ENCODE measurements around the gene TMEM191C.
"Not testable (repeated sequence)": the region's sequence is repeated elsewhere in the genome, so short reads cannot be mapped to it uniquely, and the experiment has no call there.

The TMEM191C gene

DNA sequence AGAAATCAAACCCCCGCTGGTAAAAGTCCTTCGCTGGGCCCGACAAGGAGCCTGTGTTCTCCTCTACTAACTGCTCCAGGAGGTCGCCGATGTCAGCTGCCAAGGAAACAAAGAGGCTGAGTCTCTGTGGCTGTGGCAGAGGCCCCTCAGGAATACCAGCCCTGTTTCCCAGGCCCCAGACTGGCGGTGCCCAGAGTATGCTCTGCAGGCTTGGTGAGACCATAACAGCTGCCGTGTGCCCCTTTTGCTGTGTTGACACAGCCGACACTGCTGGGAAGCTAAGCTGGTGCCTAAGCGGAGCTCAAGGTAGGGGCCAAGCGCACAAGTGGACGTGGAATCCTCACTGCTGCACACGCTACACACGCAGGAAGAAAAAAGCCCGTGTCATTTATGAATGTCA lies 16.9 kb downstream of the TMEM191C start:
- DNase-seq (ENCODE audit: low read depth in 1 of 2, low spot score in 1 of 2); H3K27ac ChIP-seq (replicated peaks); H3K4me3 ChIP-seq (replicated peaks; ENCODE audit: insufficient read depth, low read length); H3K27me3 ChIP-seq (ENCODE audit: insufficient read depth, poor library complexity, severe bottlenecking): not testable (repeated sequence)

DNA sequence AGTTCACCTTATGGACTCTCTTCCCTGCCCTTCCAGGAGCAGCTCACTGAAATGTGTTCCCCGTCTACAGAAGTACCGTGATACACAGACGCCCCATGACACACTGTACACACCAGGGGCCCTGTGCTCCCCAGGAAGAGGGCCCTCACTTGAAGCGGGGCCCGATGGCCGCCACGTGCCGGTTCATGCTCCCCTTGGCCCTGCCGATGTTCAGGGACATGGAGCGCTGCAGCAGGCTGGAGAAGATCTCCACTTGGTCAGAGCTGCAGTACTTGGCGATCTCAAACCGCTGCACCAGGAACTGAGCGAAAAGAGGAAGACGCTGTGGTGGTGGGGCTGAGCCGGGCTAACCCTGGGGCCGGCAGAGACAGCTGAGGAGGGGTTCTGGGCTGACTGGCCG lies 20.5 kb downstream of the TMEM191C start:
- DNase-seq (ENCODE audit: low read depth in 1 of 2, low spot score in 1 of 2): peak in 1 of 2 experiments; percentile 15
- not testable (repeated sequence) for H3K27ac ChIP-seq (replicated peaks); H3K27me3 ChIP-seq (ENCODE audit: insufficient read depth, poor library complexity, severe bottlenecking); H3K4me3 ChIP-seq (replicated peaks; ENCODE audit: insufficient read depth, low read length)

DNA sequence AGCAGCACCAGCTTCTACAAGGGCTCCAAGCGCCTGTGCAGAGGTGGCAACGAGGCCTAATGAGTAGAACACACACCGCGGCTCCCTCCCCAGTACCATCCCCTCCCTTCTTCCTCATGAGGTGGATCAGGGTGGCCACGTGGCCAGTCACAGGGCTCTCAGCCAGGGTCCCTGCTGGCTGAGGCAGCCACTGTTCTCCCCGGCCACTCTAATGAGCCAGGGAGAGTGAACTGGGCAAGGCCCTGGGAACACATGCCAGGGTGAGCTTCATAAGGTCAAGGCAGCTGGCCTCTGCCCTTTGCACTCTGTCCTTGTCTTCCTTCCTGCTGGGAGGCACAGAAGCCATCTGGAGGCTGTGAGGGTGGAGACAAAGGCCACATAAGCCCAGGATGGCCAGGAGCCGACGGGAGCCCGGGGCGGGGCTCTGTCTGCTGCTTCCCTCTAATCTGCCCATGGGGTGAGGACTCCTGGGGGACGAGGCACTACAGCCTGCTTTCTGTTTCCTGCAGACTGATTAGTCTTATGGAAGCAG lies 22.0 kb downstream of the TMEM191C start:
- not testable (repeated sequence) for H3K4me3 ChIP-seq (replicated peaks; ENCODE audit: insufficient read depth, low read length); H3K27ac ChIP-seq (replicated peaks); H3K27me3 ChIP-seq (ENCODE audit: insufficient read depth, poor library complexity, severe bottlenecking); DNase-seq (ENCODE audit: low read depth in 1 of 2, low spot score in 1 of 2)

DNA sequence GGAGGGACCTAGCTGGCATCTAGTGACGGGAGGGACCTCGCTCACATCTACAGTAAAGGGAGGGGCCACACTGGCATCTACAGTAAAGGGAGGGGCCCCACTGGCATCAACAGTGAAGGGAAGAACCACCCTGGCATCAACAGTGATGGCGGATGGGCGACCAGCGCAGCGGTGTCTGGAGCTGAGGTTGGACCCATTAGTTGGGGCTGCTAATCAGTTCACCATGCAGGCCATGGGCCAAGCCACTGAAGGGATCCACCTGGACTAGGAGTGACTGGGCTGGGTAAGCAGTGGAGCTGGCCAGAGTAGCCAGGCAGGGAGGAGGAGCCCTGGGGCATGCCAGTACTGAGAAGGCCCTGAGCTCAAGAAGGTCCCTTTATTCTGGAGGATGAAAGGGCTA lies 23.4 kb downstream of the TMEM191C start:
- not testable (repeated sequence) for DNase-seq (ENCODE audit: low read depth in 1 of 2, low spot score in 1 of 2); H3K27ac ChIP-seq (replicated peaks); H3K27me3 ChIP-seq (ENCODE audit: insufficient read depth, poor library complexity, severe bottlenecking); H3K4me3 ChIP-seq (replicated peaks; ENCODE audit: insufficient read depth, low read length)

DNA sequence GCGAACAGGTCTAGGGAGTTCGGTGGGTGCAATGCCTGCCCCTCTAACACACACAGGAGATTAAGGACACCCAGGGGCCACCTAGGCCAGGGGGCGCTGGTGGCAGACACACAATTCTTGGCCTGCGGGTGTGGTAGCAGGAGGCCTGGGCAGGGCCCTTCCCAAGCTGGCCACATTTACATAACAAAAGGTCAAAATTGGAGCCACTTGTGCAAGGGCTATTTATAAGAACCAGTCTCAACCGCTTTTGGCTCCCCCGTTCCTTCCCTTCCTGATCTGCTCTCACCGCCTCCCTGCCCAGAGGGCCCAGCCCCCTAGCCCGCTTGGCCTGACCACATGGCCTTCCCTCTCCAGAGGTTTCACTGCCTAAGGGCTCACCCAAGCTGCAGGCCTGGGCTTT lies 25.1 kb downstream of the TMEM191C start:
- H3K27me3 ChIP-seq (ENCODE audit: insufficient read depth, poor library complexity, severe bottlenecking); H3K27ac ChIP-seq (replicated peaks); DNase-seq (ENCODE audit: low read depth in 1 of 2, low spot score in 1 of 2); H3K4me3 ChIP-seq (replicated peaks; ENCODE audit: insufficient read depth, low read length): not testable (repeated sequence)

DNA sequence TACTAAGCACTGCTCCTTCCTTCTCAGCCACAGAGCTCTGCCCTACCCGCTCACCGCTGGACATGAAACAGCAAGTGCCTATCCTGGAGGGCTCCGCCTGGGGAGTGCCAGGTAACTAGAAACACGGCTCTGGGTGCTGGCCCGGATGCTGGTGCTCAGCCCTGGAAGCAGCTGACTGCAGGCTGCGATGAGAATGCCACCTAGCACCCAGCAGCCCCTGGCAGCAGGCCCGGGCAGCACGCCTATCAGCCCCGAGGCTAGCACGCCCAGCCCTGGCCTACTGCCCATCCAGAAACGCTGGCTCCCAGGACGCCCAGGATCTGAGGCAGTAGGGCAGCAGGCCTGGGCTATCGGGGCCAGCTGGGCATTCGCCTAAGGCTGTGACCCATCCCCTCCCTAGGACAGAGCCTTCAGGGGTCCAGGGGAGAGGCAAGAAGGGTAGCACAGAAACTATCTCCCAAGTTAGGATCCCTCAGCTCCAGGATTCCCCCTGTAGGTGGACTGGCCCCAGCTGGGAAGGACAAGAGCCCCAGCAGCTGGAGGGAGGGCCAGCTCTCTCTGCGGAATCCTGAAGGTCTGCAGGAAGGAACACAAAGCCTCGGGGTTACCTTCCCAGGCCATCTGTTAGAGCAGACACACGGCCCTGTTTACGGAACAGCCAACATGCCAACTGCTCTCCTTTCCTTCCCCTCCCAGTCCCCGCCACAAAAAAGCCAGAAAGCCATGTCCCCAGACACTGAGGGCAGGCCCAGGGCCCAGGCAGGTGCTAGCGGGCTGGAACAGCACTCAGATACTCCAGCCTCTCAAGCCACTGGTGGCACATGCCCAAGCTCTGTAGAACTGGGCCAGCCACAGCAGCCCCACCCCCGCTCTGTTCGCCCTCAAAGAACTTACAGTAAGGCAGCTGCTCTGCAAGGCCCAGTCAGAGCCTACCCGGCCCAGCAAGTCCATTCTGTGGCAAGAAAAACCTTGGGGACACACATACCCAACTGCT lies 26.9 kb downstream of the TMEM191C start:
- H3K27me3 ChIP-seq (ENCODE audit: insufficient read depth, poor library complexity, severe bottlenecking); H3K27ac ChIP-seq (replicated peaks); DNase-seq (ENCODE audit: low read depth in 1 of 2, low spot score in 1 of 2); H3K4me3 ChIP-seq (replicated peaks; ENCODE audit: insufficient read depth, low read length): not testable (repeated sequence)

DNA sequence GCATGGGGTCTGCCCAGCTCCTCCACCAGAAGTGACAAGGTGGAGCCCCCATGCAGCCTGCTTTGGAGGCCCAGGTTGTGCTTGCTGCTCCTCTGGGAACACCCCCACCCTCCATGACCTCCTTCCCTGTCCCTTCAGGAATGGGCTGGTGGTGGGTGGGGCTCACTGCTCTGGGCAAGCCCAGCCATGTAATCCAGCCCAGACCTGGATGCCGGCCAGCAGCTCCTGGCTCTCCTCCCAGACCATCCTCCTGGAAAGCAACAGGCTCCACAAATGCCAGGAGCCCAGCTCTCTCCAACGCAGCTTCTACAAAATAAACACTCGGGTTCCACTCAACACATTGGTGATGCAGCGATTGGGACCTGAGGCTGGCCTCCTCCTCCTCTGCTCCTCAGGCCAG lies 30.8 kb downstream of the TMEM191C start:
- not testable (repeated sequence) for H3K4me3 ChIP-seq (replicated peaks; ENCODE audit: insufficient read depth, low read length); H3K27ac ChIP-seq (replicated peaks); DNase-seq (ENCODE audit: low read depth in 1 of 2, low spot score in 1 of 2); H3K27me3 ChIP-seq (ENCODE audit: insufficient read depth, poor library complexity, severe bottlenecking)

DNA sequence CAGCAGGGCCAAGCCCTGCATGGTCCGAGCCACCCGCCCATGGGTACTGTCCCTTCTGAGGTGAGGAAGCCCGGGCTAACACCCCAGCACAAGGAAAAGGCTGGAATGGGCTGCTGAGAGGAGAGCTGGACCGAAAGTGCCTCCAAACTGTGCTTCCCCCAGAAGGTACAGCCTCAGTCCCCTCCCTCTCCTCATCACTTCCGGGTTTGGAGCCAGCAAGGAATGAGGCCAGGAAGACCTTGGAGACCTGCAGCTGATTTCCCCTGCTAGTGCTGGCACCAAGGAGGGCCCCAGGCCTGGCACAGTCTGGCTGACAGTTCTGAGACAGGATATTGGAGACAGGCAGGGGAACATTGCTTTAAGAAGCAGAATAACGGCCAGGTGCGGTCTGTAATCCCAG lies 31.3 kb downstream of the TMEM191C start:
- H3K27ac ChIP-seq (replicated peaks); H3K4me3 ChIP-seq (replicated peaks; ENCODE audit: insufficient read depth, low read length); H3K27me3 ChIP-seq (ENCODE audit: insufficient read depth, poor library complexity, severe bottlenecking); DNase-seq (ENCODE audit: low read depth in 1 of 2, low spot score in 1 of 2): not testable (repeated sequence)

DNA sequence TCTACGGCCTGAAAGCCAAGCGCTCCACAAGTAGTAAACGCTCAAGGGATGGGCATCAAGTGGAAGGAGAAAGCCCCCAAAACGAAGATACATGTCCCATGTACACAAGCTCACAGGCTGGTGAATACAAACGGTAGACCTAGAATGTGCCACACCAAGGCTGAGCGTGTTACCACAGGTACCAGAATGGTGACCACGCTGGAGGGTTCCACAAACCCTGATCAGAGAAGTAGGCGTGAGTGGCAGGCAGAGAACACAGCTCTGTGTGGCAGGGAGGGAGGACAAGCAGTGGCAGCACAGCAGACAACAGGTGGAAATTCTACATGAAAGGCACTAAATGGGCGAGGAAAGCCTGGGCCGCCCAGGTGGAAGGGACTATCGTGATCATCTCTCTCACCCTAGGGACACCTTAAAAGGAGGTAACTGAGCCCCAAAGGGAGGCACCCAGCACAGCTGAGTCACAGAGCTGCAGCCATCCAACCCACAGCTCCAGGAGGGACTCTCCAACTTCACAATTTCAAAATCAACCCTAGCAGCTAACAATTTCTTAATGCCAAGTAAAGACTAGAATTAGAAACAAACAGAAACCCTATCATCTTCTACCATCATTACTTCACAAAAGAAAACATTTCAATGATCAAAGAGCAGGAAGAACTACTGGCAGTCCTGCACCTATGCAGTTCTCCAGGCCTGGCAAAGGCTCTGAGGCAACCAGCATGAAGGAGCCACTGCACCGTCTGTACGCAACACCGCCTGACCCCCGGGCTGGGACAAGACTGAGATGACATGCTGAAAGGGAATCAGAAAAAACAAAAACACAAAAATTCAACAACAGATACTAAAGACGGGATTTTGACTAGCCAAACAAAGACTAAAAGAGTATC lies 32.7 kb downstream of the TMEM191C start:
- not testable (repeated sequence) for H3K27ac ChIP-seq (replicated peaks); DNase-seq (ENCODE audit: low read depth in 1 of 2, low spot score in 1 of 2); H3K27me3 ChIP-seq (ENCODE audit: insufficient read depth, poor library complexity, severe bottlenecking); H3K4me3 ChIP-seq (replicated peaks; ENCODE audit: insufficient read depth, low read length)

DNA sequence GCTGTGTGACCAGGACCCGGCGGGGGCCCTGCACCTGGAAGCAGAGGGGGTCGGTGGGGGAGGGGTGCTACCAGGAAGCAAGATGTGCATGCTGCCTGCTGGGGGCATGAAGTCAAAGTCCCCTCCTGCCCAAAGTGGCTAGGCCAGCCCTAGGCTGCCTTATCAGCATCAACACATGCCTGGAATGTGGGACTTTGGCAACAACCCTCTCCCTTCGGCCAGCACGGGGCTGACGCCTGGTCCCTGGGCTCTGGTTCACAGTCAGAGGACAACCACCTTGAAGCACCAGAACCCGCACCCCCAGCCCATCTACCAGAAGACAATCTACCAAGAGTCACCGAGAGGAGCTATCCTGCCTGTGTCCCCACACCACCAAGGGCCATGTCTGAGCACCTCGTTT lies 43.2 kb downstream of the TMEM191C start:
- not testable (repeated sequence) for H3K27ac ChIP-seq (replicated peaks); H3K4me3 ChIP-seq (replicated peaks; ENCODE audit: insufficient read depth, low read length); H3K27me3 ChIP-seq (ENCODE audit: insufficient read depth, poor library complexity, severe bottlenecking); DNase-seq (ENCODE audit: low read depth in 1 of 2, low spot score in 1 of 2)

DNA sequence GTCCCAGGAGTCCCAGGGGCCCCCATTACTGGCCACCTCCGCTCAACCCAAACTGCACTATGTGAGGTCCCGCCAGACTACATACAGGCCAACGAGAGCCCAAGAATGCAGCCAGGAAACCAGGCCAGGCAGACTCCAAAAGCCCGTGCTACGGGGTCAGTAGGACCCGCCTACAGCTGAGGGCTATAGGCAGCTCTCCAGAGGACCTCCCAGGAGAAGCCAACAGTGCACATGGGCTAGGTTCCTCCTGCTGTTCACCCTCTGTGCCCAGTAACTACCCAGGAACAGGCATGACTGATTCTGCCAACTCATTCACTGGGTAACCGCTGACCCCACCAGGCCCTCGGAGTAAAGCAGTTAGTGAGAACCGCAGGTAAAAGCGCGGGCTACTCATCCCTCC lies 44.8 kb downstream of the TMEM191C start:
- DNase-seq (ENCODE audit: low read depth in 1 of 2, low spot score in 1 of 2): peak in 1 of 2 experiments; percentile 28
- not testable (repeated sequence) for H3K27me3 ChIP-seq (ENCODE audit: insufficient read depth, poor library complexity, severe bottlenecking); H3K27ac ChIP-seq (replicated peaks); H3K4me3 ChIP-seq (replicated peaks; ENCODE audit: insufficient read depth, low read length)

DNA sequence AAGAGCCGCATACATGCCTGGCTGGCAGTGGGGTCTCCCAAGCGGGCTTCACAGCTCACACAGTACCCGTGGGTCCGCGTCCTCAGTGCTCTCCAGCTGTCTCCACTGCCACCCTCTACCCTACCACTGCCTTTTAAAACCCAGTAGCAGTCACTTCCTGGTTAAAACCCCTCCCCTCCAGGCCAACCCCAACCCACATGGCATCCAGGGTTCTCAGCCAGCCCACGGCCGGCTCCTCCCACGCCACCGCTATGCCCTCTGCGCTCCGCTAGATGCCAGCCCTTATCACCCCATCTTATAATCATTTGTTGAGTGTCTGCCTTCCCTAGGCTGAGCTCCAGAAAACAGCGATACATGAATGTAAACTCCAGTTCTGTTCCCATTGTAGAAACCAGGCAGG lies 46.9 kb downstream of the TMEM191C start:
- not testable (repeated sequence) for H3K27ac ChIP-seq (replicated peaks); H3K27me3 ChIP-seq (ENCODE audit: insufficient read depth, poor library complexity, severe bottlenecking); H3K4me3 ChIP-seq (replicated peaks; ENCODE audit: insufficient read depth, low read length); DNase-seq (ENCODE audit: low read depth in 1 of 2, low spot score in 1 of 2)

DNA sequence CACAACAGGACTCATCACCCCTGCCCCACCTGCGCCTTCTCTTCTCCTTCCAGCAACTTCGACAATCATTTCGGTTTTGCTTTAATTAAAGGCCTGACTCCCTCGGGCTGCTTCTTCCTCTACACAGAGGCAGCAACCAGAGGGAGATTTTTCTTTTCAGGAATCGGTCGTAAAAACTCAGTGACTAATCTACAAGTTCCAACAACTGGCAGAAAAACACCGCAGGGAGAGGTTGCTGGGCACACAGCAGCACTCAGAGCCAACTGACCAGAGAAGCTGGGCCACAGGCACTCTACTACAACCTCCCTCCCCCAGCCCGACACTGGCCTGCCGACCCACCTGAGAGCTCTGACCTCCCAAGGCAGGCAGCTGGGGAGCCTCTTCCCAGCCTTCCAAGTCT lies 48.0 kb downstream of the TMEM191C start:
- not testable (repeated sequence) for H3K27ac ChIP-seq (replicated peaks); DNase-seq (ENCODE audit: low read depth in 1 of 2, low spot score in 1 of 2); H3K27me3 ChIP-seq (ENCODE audit: insufficient read depth, poor library complexity, severe bottlenecking); H3K4me3 ChIP-seq (replicated peaks; ENCODE audit: insufficient read depth, low read length)

DNA sequence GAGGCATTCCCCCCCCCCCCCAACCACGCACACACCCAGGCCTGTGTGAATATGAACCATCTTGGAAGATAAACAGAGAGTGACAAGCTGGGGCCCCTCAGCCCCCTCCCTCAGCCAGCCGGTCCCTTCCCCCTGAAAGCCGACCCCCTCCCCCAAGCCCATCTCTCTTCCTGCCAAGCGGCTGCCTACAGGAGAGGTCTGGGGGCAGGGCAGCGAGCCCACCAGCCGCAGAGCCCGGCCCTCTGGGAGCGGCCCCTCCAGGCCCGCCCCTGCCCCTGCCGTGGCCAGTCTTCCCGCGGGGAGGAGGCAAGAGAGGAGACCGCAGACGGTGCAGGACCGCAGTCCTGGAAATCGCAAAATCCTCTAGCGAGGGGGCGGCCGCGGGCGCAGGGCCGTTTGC lies 49.3 kb downstream of the TMEM191C start:
- H3K4me3 ChIP-seq (replicated peaks; ENCODE audit: insufficient read depth, low read length); H3K27me3 ChIP-seq (ENCODE audit: insufficient read depth, poor library complexity, severe bottlenecking); H3K27ac ChIP-seq (replicated peaks); DNase-seq (ENCODE audit: low read depth in 1 of 2, low spot score in 1 of 2): not testable (repeated sequence)

All from HL-60 (cell line).